ENCODE measurements around the gene CDK9. TPM values are rescaled to one million over a fixed set of nuclear protein-coding genes. Genes with fewer than 3 reads are reported as not detected.

CDK9 gene
- total and polyA plus RNA-seq, 7 donors: 26.5 to 46.1 (median 39.3) TPM

- Histone ChIP-seq H3K36me3 (ENCODE audit: insufficient read depth in 1 of 2, low read depth in 1 of 2) (peaks cover 0 to 94% of the 10 kb centered on the region in 2 donors), H3K4me3 (no peak overlapping the region), H3K4me1 (peaks cover 12% of the 10 kb centered on the region), H3K9me3 (no peaks in the 10 kb centered on the region), H3K27ac (peak overlapping the region; percentile 3), H3K27me3 (ENCODE audit: insufficient read depth in 3 of 3, low read length in 2 of 3) (no peaks in the 10 kb centered on the region)
- 54 to 69% (median 60%) methylated on average over 24 to 57 of the region's 57 CpGs for WGBS, 3 donors
- intact Hi-C loops (cut with DNase I): no loop called here
- ATAC-seq (peak in 3 of 4 donors; percentile 30 to 38 (median 37)), DNase-seq (no peak)
- no peak for TF ChIP-seq CTCF (IDR thresholded peaks at IDR 0.05)
Measured at GRCh38 chr9:127809540-127810377, 23.9 kb downstream of the CDK9 start.

- DNase-seq: no peak
- TF ChIP-seq CTCF (IDR thresholded peaks at IDR 0.05): no peak
- Histone ChIP-seq H3K36me3 (ENCODE audit: insufficient read depth in 1 of 2, low read depth in 1 of 2) (peaks cover 3 to 96% of the 10 kb centered on the region in 2 donors), H3K27ac (peak overlapping the region; percentile 27), H3K27me3 (ENCODE audit: insufficient read depth in 3 of 3, low read length in 2 of 3) (no peaks in the 10 kb centered on the region), H3K4me3 (no peak overlapping the region), H3K9me3 (no peaks in the 10 kb centered on the region), H3K4me1 (peaks cover 8% of the 10 kb centered on the region)
- ATAC-seq: no peak
- WGBS, 3 donors: 96 to 98% (median 96%) methylated on average over 10 of the region's 10 CpGs
- intact Hi-C loops (cut with DNase I): no loop called here
Measured at GRCh38 chr9:127810378-127811187, 24.7 kb downstream of the CDK9 start.

GRCh38 chr9:127812011-127812410 lies 26.2 kb downstream of the CDK9 start:
- peaks cover 3% of the 10 kb centered on the region for H3K4me1 ChIP-seq
- peak overlapping the region; percentile 53 for H3K27ac ChIP-seq
- H3K36me3 ChIP-seq (ENCODE audit: insufficient read depth in 1 of 2, low read depth in 1 of 2): peaks cover 3 to 96% of the 10 kb centered on the region in 2 donors
- WGBS, 3 donors: 85% methylated on average over 6 of the region's 6 CpGs
- intact Hi-C loops (cut with DNase I): no loop called here
- no peak overlapping the region for H3K4me3 ChIP-seq
- no peak for ATAC-seq
- no peaks in the 10 kb centered on the region for H3K9me3 ChIP-seq
- DNase-seq: no peak
- TF ChIP-seq CTCF (IDR thresholded peaks at IDR 0.05): no peak
- no peaks in the 10 kb centered on the region for H3K27me3 ChIP-seq (ENCODE audit: insufficient read depth in 3 of 3, low read length in 2 of 3)

- Histone ChIP-seq H3K27ac (no peak overlapping the region), H3K36me3 (ENCODE audit: insufficient read depth in 1 of 2, low read depth in 1 of 2) (peaks cover 3 to 96% of the 10 kb centered on the region in 2 donors), H3K4me3 (no peak overlapping the region), H3K4me1 (peaks cover 13% of the 10 kb centered on the region), H3K9me3 (no peaks in the 10 kb centered on the region), H3K27me3 (ENCODE audit: insufficient read depth in 3 of 3, low read length in 2 of 3) (no peaks in the 10 kb centered on the region)
- intact Hi-C loops (cut with DNase I): no loop called here
- DNase-seq (no peak), ATAC-seq (no peak)
- no peak for TF ChIP-seq CTCF (IDR thresholded peaks at IDR 0.05)
- 77 to 88% (median 82%) methylated on average over 19 of the region's 19 CpGs for WGBS, 3 donors
Measured at GRCh38 chr9:127812936-127813675, 27.3 kb downstream of the CDK9 start.

Data from psoas muscle (tissue), 8 donors.